WTC11 (cell line): ENCODE measurements around the gene CST6. TPM values are rescaled to one million over a fixed set of nuclear protein-coding genes. Genes with fewer than 3 reads are reported as not detected.

Experiments used
- ATAC-seq: fragments of 200-7000 bp; cut with Tn5 transposase; 2 replicates; pipeline ENCODE4 v1.10.0; 2021; ENCODE audit warnings: mild to moderate bottlenecking, moderate library complexity
- CTCF ChIA-PET: fragments of 300-600 bp; sonication (Branson Sonifier 250); formaldehyde crosslinking; loops from one replicate; lab custom pipeline; 2021; ENCODE audit warnings: antibody characterized with exemption; lab: Charles Lee
- POLR2A ChIA-PET: fragments of 350-600 bp; sonication (Branson Sonifier 250); formaldehyde crosslinking; loops from one replicate; lab custom pipeline; 2021; ENCODE audit warnings: antibody characterized with exemption; lab: Charles Lee
- DNase-seq: peaks from one replicate; pipeline ENCODE4 v3.0.0; 2021; ENCODE audit warnings: low spot score
- H3K27ac Mint-ChIP-seq: 2 replicates; pipeline ENCODE4 v1.8.0; 2021; ENCODE audit warnings: mixed read lengths
- H3K27me3 Mint-ChIP-seq: 2 replicates; pipeline ENCODE4 v1.8.0; 2021; ENCODE audit warnings: low read depth, mild to moderate bottlenecking, moderate library complexity, mixed read lengths
- H3K36me3 Mint-ChIP-seq: 2 replicates; pipeline ENCODE4 v1.8.0; 2021; ENCODE audit warnings: mixed read lengths
- H3K4me1 Mint-ChIP-seq: 2 replicates; pipeline ENCODE4 v1.8.0; 2022; ENCODE audit warnings: mixed read lengths
- H3K4me3 Mint-ChIP-seq: 2 replicates; pipeline ENCODE4 v1.8.0; 2021; ENCODE audit warnings: mild to moderate bottlenecking, moderate library complexity, mixed read lengths
- H3K9me3 Mint-ChIP-seq: 2 replicates; pipeline ENCODE4 v1.8.0; 2021; ENCODE audit warnings: mixed read lengths
- ATF2 ChIP-seq: sonication (generic); formaldehyde crosslinking; IDR thresholded peaks from 2 replicates; pipeline ENCODE4 v1.8.1; 2022; ENCODE audit warnings: low read depth, missing genetic modification reagents, borderline replicate concordance
- ATF3 ChIP-seq: sonication (generic); formaldehyde crosslinking; conservative IDR thresholded peaks from 2 replicates; pipeline ENCODE4 v1.8.1; 2022; ENCODE audit warnings: mild to moderate bottlenecking, missing genetic modification reagents
- CDX4 ChIP-seq: fragments of 250-450 bp; sonication (Bioruptor Pico); IDR thresholded peaks from 2 replicates; pipeline ENCODE4 v1.9.0; 2021; ENCODE audit warnings: moderate library complexity, mild to moderate bottlenecking, inconsistent platforms, borderline replicate concordance
- E2F4 ChIP-seq: sonication (generic); formaldehyde crosslinking; IDR thresholded peaks from 2 replicates; pipeline ENCODE4 v1.8.1; 2022; ENCODE audit warnings: low read depth, mild to moderate bottlenecking, moderate library complexity, missing genetic modification reagents, borderline replicate concordance
- ETV6 ChIP-seq: sonication (generic); formaldehyde crosslinking; IDR thresholded peaks from 2 replicates; pipeline ENCODE4 v1.8.1; 2022; ENCODE audit warnings: mild to moderate bottlenecking, missing genetic modification reagents
- FOXJ3 ChIP-seq: sonication (generic); formaldehyde crosslinking; IDR thresholded peaks from 2 replicates; pipeline ENCODE4 v1.9.0; 2021; ENCODE audit warnings: missing genetic modification reagents, mild to moderate bottlenecking, borderline replicate concordance
- HMGA2 ChIP-seq: fragments of 250-450 bp; sonication (Bioruptor Pico); IDR thresholded peaks from 2 replicates; pipeline ENCODE4 v1.4.0; 2021; ENCODE audit warnings: mild to moderate bottlenecking, moderate library complexity
- IRF1 ChIP-seq: sonication (generic); formaldehyde crosslinking; IDR thresholded peaks from 2 replicates; pipeline ENCODE4 v1.8.0; 2023; ENCODE audit warnings: missing genetic modification reagents
- JAZF1 ChIP-seq: fragments of 250-450 bp; sonication (Bioruptor Pico); IDR thresholded peaks from 2 replicates; pipeline ENCODE4 v1.9.0; 2021; ENCODE audit warnings: moderate library complexity, mild to moderate bottlenecking, inconsistent platforms
- MXD4 ChIP-seq: fragments of 250-450 bp; sonication (Bioruptor Pico); IDR thresholded peaks from 2 replicates; pipeline ENCODE4 v1.8.0; 2021; ENCODE audit warnings: mild to moderate bottlenecking, moderate library complexity, borderline replicate concordance
- NFYB ChIP-seq: sonication (generic); formaldehyde crosslinking; conservative IDR thresholded peaks from 2 replicates; pipeline ENCODE4 v1.8.0; 2022; ENCODE audit warnings: low read depth, missing genetic modification reagents
- OVOL2 ChIP-seq: fragments of 250-450 bp; sonication (Bioruptor Pico); IDR thresholded peaks from 2 replicates; pipeline ENCODE4 v1.9.0; 2021; ENCODE audit warnings: mild to moderate bottlenecking, borderline replicate concordance
- PRRX2 ChIP-seq: fragments of 250-450 bp; sonication (Bioruptor Pico); IDR thresholded peaks from 2 replicates; pipeline ENCODE4 v1.8.0; 2021; ENCODE audit warnings: mild to moderate bottlenecking
- SMAD4 ChIP-seq: sonication (generic); formaldehyde crosslinking; IDR thresholded peaks from 2 replicates; pipeline ENCODE4 v1.8.0; 2022; ENCODE audit warnings: mild to moderate bottlenecking, missing genetic modification reagents
- SP1 ChIP-seq: sonication (generic); formaldehyde crosslinking; conservative IDR thresholded peaks from 2 replicates; pipeline ENCODE4 v1.8.1; 2022; ENCODE audit warnings: missing genetic modification reagents
- TEAD4 ChIP-seq: sonication (generic); formaldehyde crosslinking; IDR thresholded peaks from 2 replicates; pipeline ENCODE4 v1.8.0; 2022; ENCODE audit warnings: mild to moderate bottlenecking, missing genetic modification reagents
- TP53 ChIP-seq: sonication (generic); formaldehyde crosslinking; IDR thresholded peaks from 2 replicates; pipeline ENCODE4 v1.8.1; 2023; ENCODE audit warnings: mild to moderate bottlenecking, missing genetic modification reagents
- USF1 ChIP-seq: sonication (generic); formaldehyde crosslinking; IDR thresholded peaks from 2 replicates; pipeline ENCODE4 v1.8.0; 2022; ENCODE audit warnings: mild to moderate bottlenecking, missing genetic modification reagents
- USF2 ChIP-seq: sonication (generic); formaldehyde crosslinking; IDR thresholded peaks from 2 replicates; pipeline ENCODE4 v1.8.1; 2023; ENCODE audit warnings: mild to moderate bottlenecking, missing genetic modification reagents, moderate library complexity
- ZMAT4 ChIP-seq: fragments of 250-450 bp; sonication (Bioruptor Pico); IDR thresholded peaks from 2 replicates; pipeline ENCODE4 v1.9.0; 2021; ENCODE audit warnings: mild to moderate bottlenecking
- ZNF121 ChIP-seq: sonication (generic); formaldehyde crosslinking; IDR thresholded peaks from 2 replicates; pipeline ENCODE4 v1.8.0; 2023; ENCODE audit warnings: missing genetic modification reagents
- ZNF219 ChIP-seq: sonication (generic); formaldehyde crosslinking; IDR thresholded peaks from 2 replicates; pipeline ENCODE4 v1.8.0; 2023; ENCODE audit warnings: missing genetic modification reagents, mild to moderate bottlenecking, borderline replicate concordance
- ZNF396 ChIP-seq: fragments of 250-450 bp; sonication (Bioruptor Pico); IDR thresholded peaks from 2 replicates; pipeline ENCODE4 v1.8.0; 2021; ENCODE audit warnings: mild to moderate bottlenecking, moderate library complexity, borderline replicate concordance
- ZNF425 ChIP-seq: fragments of 250-450 bp; sonication (Bioruptor Pico); conservative IDR thresholded peaks from 2 replicates; pipeline ENCODE4 v1.9.0; 2021; ENCODE audit warnings: mild to moderate bottlenecking
- total RNA-seq: library from RNA; stranded (reverse); gene quantifications from 3 replicates; pipeline ENCODE4 v1.2.3, GENCODE V29; 2021

Gene CST6
- total RNA-seq, 1 experiment from 2014 or later: 0.72 TPM

- TF ChIP-seq ZNF219 (CRISPR knock-in tag): no peak
- ChIA-PET POLR2A (no interaction called here), CTCF (interaction anchor here (0.6 to 1.7 kb wide), 5 partner anchors 14 to 227 kb away, joined by 4 to 6 read pairs (median 4); no protein-coding TSS in a partner anchor)
- Mint-ChIP-seq H3K27me3 (peaks cover 19% of the 10 kb centered on the region), H3K9me3 (no peaks in the 10 kb centered on the region), H3K4me3 (no peak overlapping the region), H3K4me1 (peaks cover 17% of the 10 kb centered on the region), H3K36me3 (peaks cover 15% of the 10 kb centered on the region), H3K27ac (no peak overlapping the region)
- ATAC-seq: peak; percentile 3; the same call in 1 of the 2 replicates
- DNase-seq: no peak
Observed at GRCh38 chr11:66007201-66007634, 4.6 kb upstream of the CST6 start.

GRCh38 chr11:66008095-66008467 is 3.7 kb upstream of the CST6 start:
- Mint-ChIP-seq H3K36me3 (peaks cover 10% of the 10 kb centered on the region), H3K4me3 (no peak overlapping the region), H3K27me3 (peaks cover 22% of the 10 kb centered on the region), H3K9me3 (no peaks in the 10 kb centered on the region), H3K4me1 (peaks cover 13% of the 10 kb centered on the region), H3K27ac (no peak overlapping the region)
- POLR2A ChIA-PET: interaction anchor here (0.6 to 1.2 kb wide), 2 partner anchors 22 to 43 kb away, joined by 3 read pairs; no protein-coding TSS in a partner anchor
- TF ChIP-seq ZNF396 (CRISPR knock-in tag): no peak
- TF ChIP-seq MXD4: no peak
- TF ChIP-seq USF1: no peak
- no peak for TF ChIP-seq SMAD4 (CRISPR knock-in tag)
- no peak for TF ChIP-seq JAZF1
- no peak for TF ChIP-seq NFYB (CRISPR knock-in tag)
- TF ChIP-seq HMGA2 (CRISPR knock-in tag): no peak
- no peak for TF ChIP-seq ZMAT4 (CRISPR knock-in tag)
- TF ChIP-seq E2F4 (CRISPR knock-in tag): no peak
- no peak for TF ChIP-seq ZNF121 (CRISPR knock-in tag)
- TF ChIP-seq ATF3 (CRISPR knock-in tag): no peak
- no peak for TF ChIP-seq IRF1
- no peak for TF ChIP-seq OVOL2 (CRISPR knock-in tag)
- TF ChIP-seq TEAD4: no peak
- CTCF ChIA-PET: interaction anchor here (0.8 to 2.7 kb wide), 7 partner anchors 14 to 275 kb away, joined by 3 to 12 read pairs (median 4); no protein-coding TSS in a partner anchor
- no peak for ATAC-seq
- no peak for DNase-seq

- Mint-ChIP-seq H3K9me3 (no peaks in the 10 kb centered on the region), H3K27me3 (peaks cover 22% of the 10 kb centered on the region), H3K27ac (no peak overlapping the region), H3K4me1 (peaks cover 8% of the 10 kb centered on the region), H3K4me3 (no peak overlapping the region)
- TF ChIP-seq FOXJ3 (no peak), PRRX2 (no peak), USF2 (CRISPR knock-in tag) (no peak), ETV6 (CRISPR knock-in tag) (no peak), ATF2 (no peak), SP1 (CRISPR knock-in tag) (no peak), ZNF425 (CRISPR knock-in tag) (no peak), TP53 (CRISPR knock-in tag) (no peak), CDX4 (CRISPR knock-in tag) (no peak), ZNF396 (CRISPR knock-in tag) (no peak)
- TF ChIP-seq, all 79 proteins: peak for 0
- DNase-seq (no peak), ATAC-seq (no peak)
- H3K36me3 Mint-ChIP-seq: peaks cover 8% of the 10 kb centered on the region
- ChIA-PET POLR2A (interaction anchor here (1.2 kb wide), 1 partner anchor 43 kb away, joined by 3 read pairs; no protein-coding TSS in a partner anchor), CTCF (interaction anchor here (0.7 to 2.7 kb wide), 8 partner anchors 14 to 274 kb away, joined by 3 to 12 read pairs (median 3); no protein-coding TSS in a partner anchor)
Observed at GRCh38 chr11:66008468-66009101, 3.2 kb upstream of the CST6 start.
